Measurements from ENCODE around the gene CORO1A. TPM values are rescaled to one million over a fixed set of nuclear protein-coding genes. Genes with fewer than 3 reads are reported as not detected.
"Not testable (repeated sequence)": the region's sequence is repeated elsewhere in the genome, so short reads cannot be mapped to it uniquely, and the experiment has no call there.

Gene CORO1A
- total RNA-seq, 2 experiments from 2014 or later: 1,426 to 1,488 TPM

- DNase-seq: peak; percentile 55
- H3K27me3 Mint-ChIP-seq, H3K4me1 Mint-ChIP-seq, H3K4me3 Mint-ChIP-seq, H3K9me3 Mint-ChIP-seq, POLR2A ChIA-PET, H3K36me3 Mint-ChIP-seq, H3K27ac Mint-ChIP-seq: not testable (repeated sequence)
- peak; percentile 74 for ATAC-seq (ENCODE audit: low read depth)
Observed at GRCh38 chr16:30194172-30194925, 10.9 kb downstream of the CORO1A start.

DNA sequence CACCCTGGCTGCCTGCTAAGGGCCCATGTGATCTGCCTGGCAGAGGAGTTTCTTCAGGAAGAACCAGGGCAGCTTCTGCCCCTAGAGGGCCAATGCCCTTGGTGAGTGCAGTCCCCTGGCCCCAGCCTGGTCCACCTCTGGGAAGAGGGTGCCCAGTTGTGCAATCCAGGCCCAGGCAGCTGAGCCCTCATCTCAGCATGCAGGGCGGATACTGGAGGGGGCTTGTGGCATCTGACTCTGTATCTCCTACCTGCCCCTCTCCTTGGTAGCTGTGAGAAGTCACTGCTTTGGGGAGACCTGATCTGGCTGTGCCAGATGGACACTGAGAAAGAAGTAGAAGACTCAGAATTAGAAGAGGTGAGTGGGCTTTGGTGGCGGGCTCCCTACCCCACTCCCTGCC is 13.6 kb downstream of the CORO1A start:
- H3K4me1 Mint-ChIP-seq; POLR2A ChIA-PET; H3K27me3 Mint-ChIP-seq; ATAC-seq (ENCODE audit: low read depth); H3K36me3 Mint-ChIP-seq; H3K4me3 Mint-ChIP-seq; H3K27ac Mint-ChIP-seq; H3K9me3 Mint-ChIP-seq: not testable (repeated sequence)
- DNase-seq: peak; percentile 5

DNA sequence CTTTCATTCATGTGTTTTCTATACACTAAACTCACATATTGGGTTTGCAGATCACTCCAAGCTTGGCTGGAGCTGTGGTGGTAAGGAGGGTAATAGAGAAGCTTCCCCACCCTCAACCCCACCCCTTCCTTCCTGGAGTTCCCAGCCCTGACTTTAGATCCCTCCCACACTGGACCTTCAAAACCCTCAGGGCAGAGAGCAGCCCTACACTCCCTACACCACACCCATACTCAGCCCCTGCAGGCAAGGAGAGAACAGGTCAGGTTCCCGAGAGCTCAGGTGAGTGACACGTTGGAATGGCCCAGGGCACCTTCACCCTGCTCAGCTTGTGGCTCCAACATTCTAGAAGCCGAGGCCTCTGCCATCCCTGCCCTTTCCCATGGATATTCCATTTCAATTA is 15.6 kb downstream of the CORO1A start, which contains the start of gene SULT1A3:
Gene SULT1A3 (plus strand): TSS at position 207 of the 400 bp plus-strand sequence. CDS start 1,474 bp downstream, outside the sequence.
- H3K27me3 Mint-ChIP-seq: not testable (repeated sequence)

GRCh38 chr16:30199608-30200343 is 16.4 kb downstream of the CORO1A start:
- H3K27me3 Mint-ChIP-seq; H3K9me3 Mint-ChIP-seq; POLR2A ChIA-PET; H3K36me3 Mint-ChIP-seq; ATAC-seq (ENCODE audit: low read depth); DNase-seq; H3K4me1 Mint-ChIP-seq; H3K4me3 Mint-ChIP-seq; H3K27ac Mint-ChIP-seq: not testable (repeated sequence)

More for the DNA sequence above, 15.6 kb downstream of the CORO1A start, which contains the start of gene SULT1A3:
- ATAC-seq (ENCODE audit: low read depth); H3K27ac Mint-ChIP-seq; H3K36me3 Mint-ChIP-seq; H3K9me3 Mint-ChIP-seq; POLR2A ChIA-PET; H3K4me1 Mint-ChIP-seq; H3K4me3 Mint-ChIP-seq; DNase-seq: not testable (repeated sequence)

DNA sequence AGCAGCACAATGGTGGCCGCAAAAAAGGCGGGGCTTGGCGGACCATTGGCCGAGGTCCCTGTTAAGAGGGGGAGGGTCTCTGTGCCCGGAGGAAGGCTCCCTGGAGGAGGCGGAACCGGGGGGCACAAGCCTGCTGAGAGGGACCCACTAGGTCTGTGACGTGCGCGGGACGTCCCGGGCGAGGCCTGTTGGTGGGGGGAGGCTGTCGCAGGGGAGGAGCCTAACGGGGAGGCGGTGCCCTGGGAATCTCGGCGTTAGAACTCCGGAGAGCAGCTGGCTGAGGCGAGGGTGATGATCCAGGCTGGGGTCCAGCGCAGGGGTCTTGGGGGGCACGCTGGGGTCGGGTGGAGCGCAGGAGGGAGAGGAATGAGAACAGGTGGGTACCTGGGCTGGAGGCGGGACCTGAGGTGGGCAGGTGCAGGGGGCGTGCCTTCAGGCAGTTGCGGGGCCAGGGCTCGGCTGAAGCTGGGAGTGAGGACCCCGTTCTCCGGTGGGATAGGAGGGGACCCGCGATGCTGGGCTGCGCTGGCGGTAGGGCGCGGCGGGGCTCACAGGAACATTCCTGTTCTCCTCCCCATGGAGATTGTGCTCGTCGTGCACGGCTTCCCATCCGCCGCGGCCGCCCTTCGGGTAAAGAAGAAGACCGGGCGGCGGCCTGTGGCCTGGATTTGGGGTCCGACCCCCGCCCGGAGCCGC is 22.3 kb downstream of the CORO1A start:
- POLR2A ChIA-PET, H3K36me3 Mint-ChIP-seq, H3K4me3 Mint-ChIP-seq, H3K27ac Mint-ChIP-seq, H3K4me1 Mint-ChIP-seq, H3K27me3 Mint-ChIP-seq, H3K9me3 Mint-ChIP-seq: not testable (repeated sequence)
- DNase-seq (peak; percentile 41), ATAC-seq (ENCODE audit: low read depth) (peak; percentile 59)

- H3K9me3 Mint-ChIP-seq, DNase-seq, H3K4me1 Mint-ChIP-seq, H3K36me3 Mint-ChIP-seq, H3K4me3 Mint-ChIP-seq, H3K27ac Mint-ChIP-seq, H3K27me3 Mint-ChIP-seq, POLR2A ChIA-PET: not testable (repeated sequence)
- ATAC-seq (ENCODE audit: low read depth): peak; percentile 71
Observed at GRCh38 chr16:30206252-30206651, 22.9 kb downstream of the CORO1A start.

DNA sequence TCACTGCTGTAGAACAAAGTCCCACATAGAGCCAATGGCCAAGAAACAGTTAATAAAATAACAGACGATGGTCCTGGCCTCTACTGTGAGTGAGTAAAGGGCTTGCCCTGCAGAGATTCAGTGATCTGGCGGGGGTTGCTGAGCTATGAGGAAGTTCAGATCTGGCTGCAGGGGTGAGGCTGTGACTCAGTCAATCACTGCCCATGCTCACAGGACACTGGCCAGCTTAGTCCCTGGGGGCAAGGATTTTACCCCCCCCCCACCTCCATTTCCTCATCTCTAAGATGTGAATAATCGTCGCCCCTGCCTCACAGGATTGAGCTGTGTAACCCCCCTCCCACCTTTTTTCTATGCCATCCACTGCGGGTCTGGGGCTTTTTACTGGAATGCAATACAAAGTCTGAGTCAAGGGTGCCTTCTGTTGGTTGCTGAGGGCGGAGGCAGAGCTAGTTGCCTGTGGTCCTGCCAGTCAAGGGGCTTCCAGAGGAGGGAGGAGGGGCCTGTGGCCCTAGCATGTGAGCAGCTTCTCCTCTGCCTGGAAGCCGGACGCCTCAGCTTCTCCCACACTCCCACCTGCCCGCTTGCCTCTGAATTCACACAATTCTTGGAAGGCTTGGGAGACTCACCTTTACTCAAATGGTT is 23.8 kb downstream of the CORO1A start:
- ATAC-seq (ENCODE audit: low read depth); H3K4me3 Mint-ChIP-seq; H3K36me3 Mint-ChIP-seq; POLR2A ChIA-PET; H3K27ac Mint-ChIP-seq; DNase-seq; H3K27me3 Mint-ChIP-seq; H3K9me3 Mint-ChIP-seq; H3K4me1 Mint-ChIP-seq: not testable (repeated sequence)

GRCh38 chr16:30209032-30209431 is 25.6 kb downstream of the CORO1A start:
- ATAC-seq (ENCODE audit: low read depth); H3K27ac Mint-ChIP-seq; H3K4me1 Mint-ChIP-seq; H3K36me3 Mint-ChIP-seq; H3K27me3 Mint-ChIP-seq; DNase-seq; H3K9me3 Mint-ChIP-seq; POLR2A ChIA-PET; H3K4me3 Mint-ChIP-seq: not testable (repeated sequence)

GRCh38 chr16:30211414-30211813 is 28.0 kb downstream of the CORO1A start:
- H3K27ac Mint-ChIP-seq, H3K4me1 Mint-ChIP-seq, POLR2A ChIA-PET, DNase-seq, H3K36me3 Mint-ChIP-seq, H3K4me3 Mint-ChIP-seq, H3K9me3 Mint-ChIP-seq, H3K27me3 Mint-ChIP-seq: not testable (repeated sequence)
- peak; percentile 86 for ATAC-seq (ENCODE audit: low read depth)

GRCh38 chr16:30217082-30217481 is 33.7 kb downstream of the CORO1A start:
- H3K4me3 Mint-ChIP-seq; DNase-seq; H3K27ac Mint-ChIP-seq; H3K9me3 Mint-ChIP-seq; ATAC-seq (ENCODE audit: low read depth); POLR2A ChIA-PET; H3K4me1 Mint-ChIP-seq; H3K36me3 Mint-ChIP-seq; H3K27me3 Mint-ChIP-seq: not testable (repeated sequence)

Other genes starting within 250 kb of the CORO1A start
- gene TMEM219, start 221.5 kb upstream of the CORO1A start, total RNA-seq: 10 to 100 TPM; 67.8 to 74.5 TPM
- 10 to 100 TPM; 51.6 to 53.4 TPM for gene TAOK2, start 209.7 kb upstream of the CORO1A start, total RNA-seq
- 10 to 100 TPM; 35.1 to 37.3 TPM for gene HIRIP3, start 188.0 kb upstream of the CORO1A start, total RNA-seq
- gene INO80E, start 187.4 kb upstream of the CORO1A start, total RNA-seq: 100 to 1,000 TPM; 113 to 118 TPM
- gene DOC2A, start 172.6 kb upstream of the CORO1A start, total RNA-seq: not detected
- not detected for gene C16orf92, start 160.4 kb upstream of the CORO1A start, total RNA-seq
- gene TLCD3B, start 152.3 kb upstream of the CORO1A start, total RNA-seq: 1 to 10 TPM; 3.9 to 5.5 TPM
- 1,000 to 10,000 TPM; 1,486 to 1,632 TPM for gene ALDOA, start 117.8 kb upstream of the CORO1A start, total RNA-seq
- gene PPP4C, start 107.6 kb upstream of the CORO1A start, total RNA-seq: 100 to 1,000 TPM; 123 to 133 TPM
- gene TBX6, start 91.7 kb upstream of the CORO1A start, total RNA-seq: 1 to 10 TPM; 2.4 to 3.0 TPM
- gene YPEL3, start 87.4 kb upstream of the CORO1A start, total RNA-seq: 100 to 1,000 TPM; 135 to 139 TPM
- gene GDPD3, start 70.1 kb upstream of the CORO1A start, total RNA-seq: 10 to 100 TPM; 14.3 to 18.6 TPM
- gene MAPK3, start 60.4 kb upstream of the CORO1A start, total RNA-seq: 10 to 100 TPM; 77.6 to 81.4 TPM
- gene BOLA2B, start 10.1 kb downstream of the CORO1A start, total RNA-seq: 100 to 1,000 TPM; 122 to 145 TPM
- 100 to 1,000 TPM in 1 of 2 experiments, 10 to 100 TPM in 1; 59.7 to 121 TPM for gene SLX1A, start 10.3 kb downstream of the CORO1A start, total RNA-seq
- 10 to 100 TPM; 31.8 to 32.3 TPM for gene SULT1A3, start 15.7 kb downstream of the CORO1A start, total RNA-seq
- 10 to 100 TPM; 19.0 to 30.7 TPM for gene NPIPB13, start 64.9 kb downstream of the CORO1A start, total RNA-seq
- 10 to 100 TPM; 71.3 to 72.5 TPM for gene CD2BP2, start 171.7 kb downstream of the CORO1A start, total RNA-seq
- 10 to 100 TPM; 63.6 to 69.8 TPM for gene TBC1D10B, start 186.9 kb downstream of the CORO1A start, total RNA-seq
- 1 to 10 TPM in 1 of 2 experiments, not detected in 1; 1.7 TPM for gene MYL11, start 191.2 kb downstream of the CORO1A start, total RNA-seq
- 100 to 1,000 TPM; 293 to 318 TPM for gene SEPTIN1, start 199.0 kb downstream of the CORO1A start, total RNA-seq
- gene ZNF48, start 211.8 kb downstream of the CORO1A start, total RNA-seq: 10 to 100 TPM; 14.4 to 15.5 TPM
- 1 to 10 TPM; 4.8 to 5.6 TPM for gene ZNF771, start 224.0 kb downstream of the CORO1A start, total RNA-seq
- 10 to 100 TPM; 52.2 to 52.8 TPM for gene DCTPP1, start 246.4 kb downstream of the CORO1A start, total RNA-seq

Data from activated naive CD8-positive, alpha-beta T cell treated with anti-CD3 and anti-CD28 coated beads, Interleukin-2, amount 10 ng/mL, durations not matched to agents 7 days and 5 days (primary cell).